ENCODE results near the gene CWC27. TPM values are rescaled to one million over a fixed set of nuclear protein-coding genes. Genes with fewer than 3 reads are reported as not detected.
"Not testable (repeated sequence)": the region's sequence is repeated elsewhere in the genome, so short reads cannot be mapped to it uniquely, and the experiment has no call there.

The CWC27 gene
- polyA plus RNA-seq, 4 donors: 7.0 to 21.3 (median 14.8) TPM

- Histone ChIP-seq H3K9me3 (ENCODE audit: control insufficient read depth in 2 of 2, insufficient read depth in 1 of 2, low read depth in 1 of 2, low read length in 1 of 2) (no peaks in the 10 kb centered on the region), H3K27ac (ENCODE audit: low read depth in 1 of 3, low read length in 2 of 3) (no peak overlapping the region), H3K27me3 (ENCODE audit: control insufficient read depth in 3 of 3, insufficient read depth in 3 of 3, low read length in 3 of 3) (no peaks in the 10 kb centered on the region), H3K36me3 (ENCODE audit: control insufficient read depth in 3 of 3, insufficient read depth in 2 of 3, low read depth in 1 of 3, low read length in 3 of 3) (peaks cover 0 to 3% (median 0%) of the 10 kb centered on the region in 3 donors), H3K4me1 (ENCODE audit: control insufficient read depth in 3 of 3, insufficient read depth in 2 of 3, low read depth in 1 of 3, low read length in 2 of 3) (no peaks in the 10 kb centered on the region), H3K4me3 (ENCODE audit: low read depth in 1 of 3, low read length in 3 of 3) (no peak overlapping the region)
- DNase-seq (no peak), FAIRE-seq (peak; percentile 15)
- WGBS, 3 donors: 21 to 40% (median 39%) methylated on average over 3 of the region's 3 CpGs
Observed at GRCh38 chr5:64818245-64818644, 49.5 kb downstream of the CWC27 start.

- not testable (repeated sequence) for H3K4me3 ChIP-seq (ENCODE audit: low read depth in 1 of 3, low read length in 3 of 3); H3K27ac ChIP-seq (ENCODE audit: low read depth in 1 of 3, low read length in 2 of 3); H3K9me3 ChIP-seq (ENCODE audit: control insufficient read depth in 2 of 2, insufficient read depth in 1 of 2, low read depth in 1 of 2, low read length in 1 of 2); H3K27me3 ChIP-seq (ENCODE audit: control insufficient read depth in 3 of 3, insufficient read depth in 3 of 3, low read length in 3 of 3); FAIRE-seq; DNase-seq; H3K36me3 ChIP-seq (ENCODE audit: control insufficient read depth in 3 of 3, insufficient read depth in 2 of 3, low read depth in 1 of 3, low read length in 3 of 3); H3K4me1 ChIP-seq (ENCODE audit: control insufficient read depth in 3 of 3, insufficient read depth in 2 of 3, low read depth in 1 of 3, low read length in 2 of 3)
- 86 to 93% (median 88%) methylated on average over 4 of the region's 4 CpGs for WGBS, 3 donors
Observed at GRCh38 chr5:64819345-64819744, 50.6 kb downstream of the CWC27 start.

GRCh38 chr5:64822320-64822719, 53.6 kb downstream of the CWC27 start:
- Histone ChIP-seq H3K9me3 (ENCODE audit: control insufficient read depth in 2 of 2, insufficient read depth in 1 of 2, low read depth in 1 of 2, low read length in 1 of 2) (no peaks in the 10 kb centered on the region), H3K4me3 (ENCODE audit: low read depth in 1 of 3, low read length in 3 of 3) (no peak overlapping the region), H3K27me3 (ENCODE audit: control insufficient read depth in 3 of 3, insufficient read depth in 3 of 3, low read length in 3 of 3) (no peaks in the 10 kb centered on the region), H3K36me3 (ENCODE audit: control insufficient read depth in 3 of 3, insufficient read depth in 2 of 3, low read depth in 1 of 3, low read length in 3 of 3) (peaks cover 0 to 3% (median 0%) of the 10 kb centered on the region in 3 donors), H3K27ac (ENCODE audit: low read depth in 1 of 3, low read length in 2 of 3) (no peak overlapping the region), H3K4me1 (ENCODE audit: control insufficient read depth in 3 of 3, insufficient read depth in 2 of 3, low read depth in 1 of 3, low read length in 2 of 3) (no peaks in the 10 kb centered on the region)
- FAIRE-seq (no peak), DNase-seq (no peak)

- no peaks in the 10 kb centered on the region for H3K27me3 ChIP-seq (ENCODE audit: control insufficient read depth in 3 of 3, insufficient read depth in 3 of 3, low read length in 3 of 3)
- 73 to 95% (median 79%) methylated on average over 1 of the region's 1 CpG for WGBS, 3 donors
- H3K27ac ChIP-seq (ENCODE audit: low read depth in 1 of 3, low read length in 2 of 3): no peak overlapping the region
- H3K36me3 ChIP-seq (ENCODE audit: control insufficient read depth in 3 of 3, insufficient read depth in 2 of 3, low read depth in 1 of 3, low read length in 3 of 3): no peaks in the 10 kb centered on the region
- H3K9me3 ChIP-seq (ENCODE audit: control insufficient read depth in 2 of 2, insufficient read depth in 1 of 2, low read depth in 1 of 2, low read length in 1 of 2): peaks cover 0 to 3% of the 10 kb centered on the region in 2 donors
- H3K4me3 ChIP-seq (ENCODE audit: low read depth in 1 of 3, low read length in 3 of 3): no peak overlapping the region
- no peak for FAIRE-seq
- DNase-seq: no peak
- H3K4me1 ChIP-seq (ENCODE audit: control insufficient read depth in 3 of 3, insufficient read depth in 2 of 3, low read depth in 1 of 3, low read length in 2 of 3): no peaks in the 10 kb centered on the region
Observed at GRCh38 chr5:64826541-64826940, 57.8 kb downstream of the CWC27 start.

GRCh38 chr5:64827703-64828102, 59.0 kb downstream of the CWC27 start:
- 93 to 97% (median 95%) methylated on average over 4 of the region's 4 CpGs for WGBS, 3 donors
- H3K4me1 ChIP-seq (ENCODE audit: control insufficient read depth in 3 of 3, insufficient read depth in 2 of 3, low read depth in 1 of 3, low read length in 2 of 3): no peaks in the 10 kb centered on the region
- FAIRE-seq: no peak

GRCh38 chr5:64830650-64831049, 61.9 kb downstream of the CWC27 start:
- H3K27me3 ChIP-seq (ENCODE audit: control insufficient read depth in 3 of 3, insufficient read depth in 3 of 3, low read length in 3 of 3); H3K4me3 ChIP-seq (ENCODE audit: low read depth in 1 of 3, low read length in 3 of 3); H3K36me3 ChIP-seq (ENCODE audit: control insufficient read depth in 3 of 3, insufficient read depth in 2 of 3, low read depth in 1 of 3, low read length in 3 of 3); FAIRE-seq; H3K4me1 ChIP-seq (ENCODE audit: control insufficient read depth in 3 of 3, insufficient read depth in 2 of 3, low read depth in 1 of 3, low read length in 2 of 3); DNase-seq; H3K27ac ChIP-seq (ENCODE audit: low read depth in 1 of 3, low read length in 2 of 3); H3K9me3 ChIP-seq (ENCODE audit: control insufficient read depth in 2 of 2, insufficient read depth in 1 of 2, low read depth in 1 of 2, low read length in 1 of 2): not testable (repeated sequence)

More at GRCh38 chr5:64827703-64828102, 59.0 kb downstream of the CWC27 start:
- Histone ChIP-seq H3K27me3 (ENCODE audit: control insufficient read depth in 3 of 3, insufficient read depth in 3 of 3, low read length in 3 of 3) (no peaks in the 10 kb centered on the region), H3K36me3 (ENCODE audit: control insufficient read depth in 3 of 3, insufficient read depth in 2 of 3, low read depth in 1 of 3, low read length in 3 of 3) (no peaks in the 10 kb centered on the region), H3K27ac (ENCODE audit: low read depth in 1 of 3, low read length in 2 of 3) (no peak overlapping the region), H3K9me3 (ENCODE audit: control insufficient read depth in 2 of 2, insufficient read depth in 1 of 2, low read depth in 1 of 2, low read length in 1 of 2) (peaks cover 0 to 3% of the 10 kb centered on the region in 2 donors), H3K4me3 (ENCODE audit: low read depth in 1 of 3, low read length in 3 of 3) (no peak overlapping the region)
- DNase-seq: no peak

- Histone ChIP-seq H3K27ac (ENCODE audit: low read depth in 1 of 3, low read length in 2 of 3) (no peak overlapping the region), H3K4me1 (ENCODE audit: control insufficient read depth in 3 of 3, insufficient read depth in 2 of 3, low read depth in 1 of 3, low read length in 2 of 3) (no peaks in the 10 kb centered on the region), H3K27me3 (ENCODE audit: control insufficient read depth in 3 of 3, insufficient read depth in 3 of 3, low read length in 3 of 3) (no peaks in the 10 kb centered on the region), H3K36me3 (ENCODE audit: control insufficient read depth in 3 of 3, insufficient read depth in 2 of 3, low read depth in 1 of 3, low read length in 3 of 3) (no peaks in the 10 kb centered on the region), H3K9me3 (ENCODE audit: control insufficient read depth in 2 of 2, insufficient read depth in 1 of 2, low read depth in 1 of 2, low read length in 1 of 2) (peaks cover 0 to 3% of the 10 kb centered on the region in 2 donors), H3K4me3 (ENCODE audit: low read depth in 1 of 3, low read length in 3 of 3) (no peak overlapping the region)
- FAIRE-seq (no peak), DNase-seq (no peak)
- WGBS, 3 donors: 96 to 100% (median 99%) methylated on average over 1 of the region's 1 CpG
Observed at GRCh38 chr5:64831996-64832395, 63.3 kb downstream of the CWC27 start.

GRCh38 chr5:64834037-64834436, 65.3 kb downstream of the CWC27 start:
- DNase-seq: no peak
- H3K36me3 ChIP-seq (ENCODE audit: control insufficient read depth in 3 of 3, insufficient read depth in 2 of 3, low read depth in 1 of 3, low read length in 3 of 3): no peaks in the 10 kb centered on the region
- H3K27me3 ChIP-seq (ENCODE audit: control insufficient read depth in 3 of 3, insufficient read depth in 3 of 3, low read length in 3 of 3): no peaks in the 10 kb centered on the region
- H3K4me1 ChIP-seq (ENCODE audit: control insufficient read depth in 3 of 3, insufficient read depth in 2 of 3, low read depth in 1 of 3, low read length in 2 of 3): no peaks in the 10 kb centered on the region
- 70 to 93% (median 92%) methylated on average over 2 of the region's 2 CpGs for WGBS, 3 donors
- H3K9me3 ChIP-seq (ENCODE audit: control insufficient read depth in 2 of 2, insufficient read depth in 1 of 2, low read depth in 1 of 2, low read length in 1 of 2): no peaks in the 10 kb centered on the region
- no peak overlapping the region for H3K27ac ChIP-seq (ENCODE audit: low read depth in 1 of 3, low read length in 2 of 3)
- H3K4me3 ChIP-seq (ENCODE audit: low read depth in 1 of 3, low read length in 3 of 3): no peak overlapping the region
- no peak for FAIRE-seq

GRCh38 chr5:64834611-64835010, 65.9 kb downstream of the CWC27 start:
- no peaks in the 10 kb centered on the region for H3K4me1 ChIP-seq (ENCODE audit: control insufficient read depth in 3 of 3, insufficient read depth in 2 of 3, low read depth in 1 of 3, low read length in 2 of 3)
- H3K36me3 ChIP-seq (ENCODE audit: control insufficient read depth in 3 of 3, insufficient read depth in 2 of 3, low read depth in 1 of 3, low read length in 3 of 3): no peaks in the 10 kb centered on the region
- no peak overlapping the region for H3K27ac ChIP-seq (ENCODE audit: low read depth in 1 of 3, low read length in 2 of 3)
- H3K4me3 ChIP-seq (ENCODE audit: low read depth in 1 of 3, low read length in 3 of 3): no peak overlapping the region
- WGBS, 3 donors: 89 to 95% (median 94%) methylated on average over 1 of the region's 1 CpG
- DNase-seq (no peak), FAIRE-seq (no peak)
- no peaks in the 10 kb centered on the region for H3K9me3 ChIP-seq (ENCODE audit: control insufficient read depth in 2 of 2, insufficient read depth in 1 of 2, low read depth in 1 of 2, low read length in 1 of 2)
- H3K27me3 ChIP-seq (ENCODE audit: control insufficient read depth in 3 of 3, insufficient read depth in 3 of 3, low read length in 3 of 3): no peaks in the 10 kb centered on the region

Measured in small intestine (tissue), 7 donors.